GM19463 (cell line): ENCODE results near the gene TTC31.
"Not testable (repeated sequence)": the region's sequence is repeated elsewhere in the genome, so short reads cannot be mapped to it uniquely, and the experiment has no call there.

Source experiments
- ATAC-seq: cut with Tn5 transposase; IDR thresholded peaks from one replicate; pipeline ENCODE4 v1.9.1; 2021; ENCODE audit warnings: mild to moderate bottlenecking, moderate library complexity; ENCODE audit not compliant: unreplicated experiment

The TTC31 gene

GRCh38 chr2:74457129-74457548 is 25.7 kb upstream of the TTC31 start:
- no peak for ATAC-seq

- peak; percentile 26 for ATAC-seq
Measured at GRCh38 chr2:74457549-74458131, 25.2 kb upstream of the TTC31 start.

- ATAC-seq, result peak; percentile 76
Measured at GRCh38 chr2:74458132-74458937, 24.5 kb upstream of the TTC31 start, which contains the start of gene WBP1. TSS of gene WBP1 (plus strand) at chr2:74458438. CDS start at chr2:74458603, 165 bp downstream.

GRCh38 chr2:74458938-74459363 is 23.9 kb upstream of the TTC31 start:
- no peak for ATAC-seq

- not testable (repeated sequence) for ATAC-seq
Measured at GRCh38 chr2:74459503-74460118, 23.3 kb upstream of the TTC31 start.

- not testable (repeated sequence) for ATAC-seq
Measured at GRCh38 chr2:74460187-74460586, 22.7 kb upstream of the TTC31 start.

GRCh38 chr2:74461187-74462053 is 21.5 kb upstream of the TTC31 start:
- no peak for ATAC-seq

GRCh38 chr2:74462054-74462785 is 20.7 kb upstream of the TTC31 start:
- ATAC-seq, result no peak

- no peak for ATAC-seq
Measured at GRCh38 chr2:74462786-74463105, 20.1 kb upstream of the TTC31 start.

GRCh38 chr2:74464406-74464805 is 18.5 kb upstream of the TTC31 start:
- ATAC-seq, result no peak

GRCh38 chr2:74470742-74471141 is 12.1 kb upstream of the TTC31 start:
- ATAC-seq, result not testable (repeated sequence)

GRCh38 chr2:74471332-74472065 is 11.4 kb upstream of the TTC31 start:
- ATAC-seq, result no peak

GRCh38 chr2:74472086-74472944 is 10.6 kb upstream of the TTC31 start, which contains the start of gene MRPL53:
TSS of gene MRPL53 (minus strand) at chr2:74472680. CDS start at chr2:74472660, 20 bp downstream.
- ATAC-seq, result peak; percentile 82

GRCh38 chr2:74472945-74473258 is 10.0 kb upstream of the TTC31 start:
- ATAC-seq, result no peak

- ATAC-seq, result no peak
Measured at GRCh38 chr2:74474481-74474880, 8.4 kb upstream of the TTC31 start.

- no peak for ATAC-seq
Measured at GRCh38 chr2:74474899-74475298, 8.0 kb upstream of the TTC31 start.

- no peak for ATAC-seq
Measured at GRCh38 chr2:74481431-74481830, 1.4 kb upstream of the TTC31 start.

GRCh38 chr2:74481961-74482800 is 700 bp upstream of the TTC31 start:
- peak; percentile 36 for ATAC-seq
